AG04449 (cell line): ENCODE data around the gene ARHGAP10.
A peak's percentile ranks its signal among the peaks of the same experiment; 100 is the strongest.

Source experiments
- CTCF ChIA-PET: fragments of 350-600 bp; formaldehyde crosslinking; extraction: SDS; loops from one replicate; lab custom pipeline; 2021; ENCODE audit warnings: antibody characterized with exemption; lab: Yijun Ruan, JAX
- POLR2A ChIA-PET: fragments of 400-600, 350-600 bp; formaldehyde crosslinking; extraction: SDS; loops from one replicate; lab custom pipeline; 2020; ENCODE audit warnings: antibody characterized with exemption, inconsistent platforms; lab: Yijun Ruan, JAX
- DNase-seq: peaks from one replicate; pipeline ENCODE4 v3.0.0-alpha.2; 2010; ENCODE audit warnings: low read depth, low spot score
- H3K4me3 ChIP-seq: 2 replicates; pipeline ENCODE4 v1.5.1; 2011; ENCODE audit warnings: low read depth, mild to moderate bottlenecking, control low read depth, low read length
- CTCF ChIP-seq: IDR thresholded peaks from one replicate; pipeline ENCODE4 v1.5.1; 2011; ENCODE audit warnings: mild to moderate bottlenecking, moderate library complexity, low read length, control low read depth, inconsistent platforms; ENCODE audit not compliant: insufficient read depth; ENCODE audit errors: missing control alignments

The ARHGAP10 gene

GRCh38 chr4:147731580-147732517, at the start of gene ARHGAP10:
Gene ARHGAP10 (plus strand): TSS chr4:147732088. CDS start chr4:147732302, 214 bp downstream.
- no peak for TF ChIP-seq CTCF
- ChIA-PET CTCF (interaction anchor here (0.7 to 6.7 kb wide), 13 partner anchors 9 to 134 kb away, joined by 3 to 78 read pairs (median 5); partner anchors contain the start of gene PRMT9), POLR2A (interaction anchor here (0.6 to 2.2 kb wide), 10 partner anchors 18 to 237 kb away, joined by 3 to 13 read pairs (median 4); partner anchors contain the start of gene PRMT9)
- peak within 1 kb of the TSS; percentile 80 for H3K4me3 ChIP-seq
- DNase-seq = no peak

- CTCF ChIA-PET = interaction anchor here (1.3 to 4.7 kb wide), 4 partner anchors 14 to 183 kb away, joined by 3 to 77 read pairs (median 6); partner anchors contain the start of gene ARHGAP10
Measured at GRCh38 chr4:147682755-147683154, 49.1 kb upstream of the ARHGAP10 start.

GRCh38 chr4:147683188-147683591, 48.7 kb upstream of the ARHGAP10 start:
- CTCF ChIA-PET = interaction anchor here (0.7 to 4.7 kb wide), 5 partner anchors 14 to 183 kb away, joined by 3 to 77 read pairs (median 5); partner anchors contain the start of gene ARHGAP10
- peak overlapping the region; percentile 88 for H3K4me3 ChIP-seq
- POLR2A ChIA-PET = interaction anchor here (0.6 to 1.7 kb wide), 3 partner anchors 49 to 153 kb away, joined by 4 to 12 read pairs (median 4); partner anchors contain the start of gene TMEM184C
- TF ChIP-seq CTCF = no peak
- DNase-seq = no peak

More at GRCh38 chr4:147682755-147683154, 49.1 kb upstream of the ARHGAP10 start:
- TF ChIP-seq CTCF = no peak
- DNase-seq = no peak
- POLR2A ChIA-PET = interaction anchor here (0.6 to 1.5 kb wide), 2 partner anchors 50 to 65 kb away, joined by 4 to 12 read pairs; partner anchors contain the start of gene TMEM184C
- H3K4me3 ChIP-seq = peak overlapping the region; percentile 88

GRCh38 chr4:147683717-147684700, 47.9 kb upstream of the ARHGAP10 start, which contains the start of gene PRMT9:
Gene PRMT9 (minus strand): TSS chr4:147684163. CDS start chr4:147683987, 176 bp downstream.
- CTCF ChIA-PET = interaction anchor here (0.7 to 4.7 kb wide), 9 partner anchors 10 to 182 kb away, joined by 3 to 77 read pairs (median 5); partner anchors contain the start of gene ARHGAP10
- peak; percentile 63 for DNase-seq
- H3K4me3 ChIP-seq = peak within 1 kb of the TSS; percentile 88
- TF ChIP-seq CTCF = no peak
- POLR2A ChIA-PET = interaction anchor here (1.0 to 1.7 kb wide), 7 partner anchors 40 to 184 kb away, joined by 3 to 12 read pairs (median 4); partner anchors contain the start of genes ARHGAP10 and TMEM184C

- CTCF ChIA-PET = interaction anchor here (1.0 to 3.7 kb wide), 2 partner anchors 17 to 177 kb away, joined by 3 to 31 read pairs; no protein-coding TSS in a partner anchor
- POLR2A ChIA-PET = no interaction called here
- DNase-seq = no peak
- TF ChIP-seq CTCF = no peak
- no peak overlapping the region for H3K4me3 ChIP-seq
Measured at GRCh38 chr4:147689067-147689466, 42.8 kb upstream of the ARHGAP10 start.
